GM18909 (cell line): ENCODE data around the gene FIGNL1.

Source experiments
- ATAC-seq: cut with Tn5 transposase; IDR thresholded peaks from one replicate; pipeline ENCODE4 v1.9.1; 2021; ENCODE audit warnings: mild to moderate bottlenecking; ENCODE audit not compliant: unreplicated experiment, poor library complexity

Gene FIGNL1

GRCh38 chr7:50449881-50450589, at the start of gene FIGNL1:
TSS of gene FIGNL1 (minus strand) at chr7:50450350. CDS start at chr7:50447287, 3,063 bp downstream.
- peak; percentile 91 for ATAC-seq

- no peak for ATAC-seq
These were observed 48.9 kb upstream of the FIGNL1 start for GRCh38 chr7:50499092-50499491.

GRCh38 chr7:50497968-50498367, 47.8 kb upstream of the FIGNL1 start:
- no peak for ATAC-seq

- ATAC-seq: no peak
These were observed 47.0 kb upstream of the FIGNL1 start for GRCh38 chr7:50497068-50497642.

- ATAC-seq: no peak
These were observed 46.4 kb upstream of the FIGNL1 start for GRCh38 chr7:50496569-50496968.

- ATAC-seq: no peak
These were observed 45.6 kb upstream of the FIGNL1 start for GRCh38 chr7:50495746-50496145.

GRCh38 chr7:50492770-50493519, 42.8 kb upstream of the FIGNL1 start:
- no peak for ATAC-seq

- ATAC-seq: no peak
These were observed 41.8 kb upstream of the FIGNL1 start for GRCh38 chr7:50491943-50492342.

- no peak for ATAC-seq
These were observed 41.1 kb upstream of the FIGNL1 start for GRCh38 chr7:50491209-50491608.

- no peak for ATAC-seq
These were observed 38.2 kb upstream of the FIGNL1 start for GRCh38 chr7:50488379-50488778.

- ATAC-seq: no peak
These were observed 36.4 kb upstream of the FIGNL1 start for GRCh38 chr7:50486512-50486911.

- ATAC-seq: no peak
These were observed 31.7 kb upstream of the FIGNL1 start for GRCh38 chr7:50481867-50482266.

- ATAC-seq: no peak
These were observed 30.6 kb upstream of the FIGNL1 start for GRCh38 chr7:50480797-50481196.

GRCh38 chr7:50479743-50480517, 29.8 kb upstream of the FIGNL1 start:
- ATAC-seq: no peak

- no peak for ATAC-seq
These were observed 27.5 kb upstream of the FIGNL1 start for GRCh38 chr7:50477640-50478039.

- no peak for ATAC-seq
These were observed 26.9 kb upstream of the FIGNL1 start for GRCh38 chr7:50476953-50477625.

- ATAC-seq: peak; percentile 63
These were observed 25.2 kb upstream of the FIGNL1 start for GRCh38 chr7:50475340-50475739.

- ATAC-seq: no peak
These were observed 24.4 kb upstream of the FIGNL1 start for GRCh38 chr7:50474382-50475160.

GRCh38 chr7:50473531-50473930, 23.4 kb upstream of the FIGNL1 start:
- ATAC-seq: no peak
